Neural progenitor cell (in vitro differentiated cells): ENCODE data around the gene ASCL5. TPM values are rescaled to one million over a fixed set of nuclear protein-coding genes. Genes with fewer than 3 reads are reported as not detected.

Experiments
- DNase-seq: peaks from one replicate; pipeline ENCODE4 v3.0.0-alpha.2; 2016; ENCODE audit warnings: low spot score
- H2AFZ ChIP-seq: fragments of 200-600 bp; sonication (generic); replicated peaks from 2 replicates; pipeline ENCODE4 v1.6.1; 2016; ENCODE audit warnings: antibody characterized with exemption
- H3F3A ChIP-seq: fragments of 200-600 bp; sonication (generic); 2 replicates; pipeline ENCODE4 v1.6.1; 2016; ENCODE audit warnings: antibody characterized with exemption, low read depth
- H3K27ac ChIP-seq: fragments of 200-600 bp; sonication (generic); 2 replicates; pipeline ENCODE4 v1.5.1; 2016; ENCODE audit warnings: mild to moderate bottlenecking
- H3K27me3 ChIP-seq: fragments of 200-600 bp; sonication (generic); 2 replicates; pipeline ENCODE4 v1.6.1; 2016; ENCODE audit warnings: mild to moderate bottlenecking, moderate library complexity
- H3K36me3 ChIP-seq: fragments of 200-600 bp; sonication (generic); 2 replicates; pipeline ENCODE4 v1.5.1; 2016
- H3K4me1 ChIP-seq: fragments of 200-600 bp; sonication (generic); 2 replicates; pipeline ENCODE4 v1.6.1; 2016; ENCODE audit warnings: mixed run types
- H3K4me2 ChIP-seq: fragments of 200-600 bp; sonication (generic); 2 replicates; pipeline ENCODE4 v1.6.1; 2016
- H3K4me3 ChIP-seq: fragments of 200-600 bp; sonication (generic); 2 replicates; pipeline ENCODE4 v1.5.1; 2016
- H3K79me2 ChIP-seq: fragments of 200-600 bp; sonication (generic); 2 replicates; pipeline ENCODE4 v1.6.1; 2016; ENCODE audit warnings: low read depth
- H3K9ac ChIP-seq: fragments of 200-600 bp; sonication (generic); 2 replicates; pipeline ENCODE4 v1.6.1; 2016
- H3K9me3 ChIP-seq: fragments of 200-600 bp; sonication (generic); 2 replicates; pipeline ENCODE4 v1.5.1; 2016; ENCODE audit warnings: low read depth
- H4K20me1 ChIP-seq: fragments of 200-600 bp; sonication (generic); 2 replicates; pipeline ENCODE4 v1.6.1; 2016; ENCODE audit warnings: low read depth
- H3K27ac Mint-ChIP-seq: 3 replicates; pipeline ENCODE4 v1.8.0; 2021; ENCODE audit warnings: mixed read lengths
- H3K27me3 Mint-ChIP-seq: 2 replicates; pipeline ENCODE4 v1.8.0; 2022; ENCODE audit warnings: low read depth, mild to moderate bottlenecking, inconsistent platforms, moderate library complexity, mixed read lengths; ENCODE audit not compliant: insufficient read depth
- H3K36me3 Mint-ChIP-seq: 3 replicates; pipeline ENCODE4 v1.8.0; 2021; ENCODE audit warnings: mixed read lengths
- H3K4me1 Mint-ChIP-seq: 3 replicates; pipeline ENCODE4 v1.8.0; 2021; ENCODE audit warnings: mixed read lengths
- H3K4me3 Mint-ChIP-seq: 3 replicates; pipeline ENCODE4 v1.8.0; 2021; ENCODE audit warnings: mild to moderate bottlenecking, moderate library complexity, mixed read lengths
- H3K9me3 Mint-ChIP-seq: 3 replicates; pipeline ENCODE4 v1.8.0; 2020; ENCODE audit warnings: mixed read lengths
- CTCF ChIP-seq: fragments of 200-600 bp; sonication (generic); IDR thresholded peaks from 2 replicates; pipeline ENCODE4 v1.5.1; 2017; ENCODE audit warnings: antibody characterized with exemption, mild to moderate bottlenecking
- EZH2 ChIP-seq: fragments of 200-600 bp; sonication (generic); IDR thresholded peaks from 2 replicates; pipeline ENCODE4 v1.6.1; 2017; ENCODE audit warnings: antibody characterized with exemption, mild to moderate bottlenecking, moderate library complexity
- EZH2phosphoT487 ChIP-seq: fragments of 200-600 bp; sonication (generic); IDR thresholded peaks from 2 replicates; pipeline ENCODE4 v1.6.1; 2017; ENCODE audit warnings: antibody characterized with exemption
- total RNA-seq: library from RNA; depleted of rRNA; stranded (reverse); fragments of >200 nt; gene quantifications from 2 replicates; pipeline ENCODE4 v1.2.3, GENCODE V29; 2015; ENCODE audit warnings: low replicate concordance

The ASCL5 gene
- total RNA-seq, 1 donor from 2014 or later: not detected

- Histone ChIP-seq H3F3A (no peaks in the 10 kb centered on the region), H2AFZ (no peak overlapping the region), H4K20me1 (no peaks in the 10 kb centered on the region), H3K79me2 (no peaks in the 10 kb centered on the region), H3K4me1 (peaks cover 18% of the 10 kb centered on the region), H3K27me3 (no peaks in the 10 kb centered on the region), H3K9ac (no peak overlapping the region), H3K4me2 (no peak overlapping the region), H3K27ac (no peak overlapping the region), H3K4me3 (no peak overlapping the region), H3K9me3 (no peaks in the 10 kb centered on the region), H3K36me3 (no peaks in the 10 kb centered on the region)
- Mint-ChIP-seq H3K9me3 (peaks cover 2% of the 10 kb centered on the region), H3K27ac (no peak overlapping the region), H3K4me3 (no peak overlapping the region), H3K27me3 (peaks cover 2% of the 10 kb centered on the region), H3K4me1 (peaks cover 62% of the 10 kb centered on the region), H3K36me3 (peaks cover 4% of the 10 kb centered on the region)
- TF ChIP-seq EZH2phosphoT487 (no peak), CTCF (no peak), EZH2 (no peak)
- no peak for DNase-seq
These were observed 21.3 kb downstream of the ASCL5 start for GRCh38 chr1:201105688-201106087.

GRCh38 chr1:201104141-201104540, 22.8 kb downstream of the ASCL5 start:
- no peaks in the 10 kb centered on the region for H4K20me1 ChIP-seq
- no peak overlapping the region for H3K4me3 Mint-ChIP-seq
- no peak overlapping the region for H3K4me3 ChIP-seq
- no peak overlapping the region for H3K27ac Mint-ChIP-seq
- peaks cover 4% of the 10 kb centered on the region for H3K36me3 Mint-ChIP-seq
- H3K9me3 Mint-ChIP-seq: peaks cover 2% of the 10 kb centered on the region
- peaks cover 33% of the 10 kb centered on the region for H3K4me1 ChIP-seq
- H3K27ac ChIP-seq: no peak overlapping the region
- no peaks in the 10 kb centered on the region for H3K36me3 ChIP-seq
- no peaks in the 10 kb centered on the region for H3K27me3 ChIP-seq
- DNase-seq: no peak
- H3F3A ChIP-seq: no peaks in the 10 kb centered on the region
- H3K9ac ChIP-seq: no peak overlapping the region
- H3K4me1 Mint-ChIP-seq: peaks cover 63% of the 10 kb centered on the region
- no peak overlapping the region for H3K4me2 ChIP-seq
- no peaks in the 10 kb centered on the region for H3K9me3 ChIP-seq
- H2AFZ ChIP-seq: no peak overlapping the region
- no peaks in the 10 kb centered on the region for H3K79me2 ChIP-seq
- no peak for TF ChIP-seq EZH2
- TF ChIP-seq EZH2phosphoT487: no peak
- TF ChIP-seq CTCF: no peak
- H3K27me3 Mint-ChIP-seq: peaks cover 2% of the 10 kb centered on the region

- Histone ChIP-seq H3K9ac (no peak overlapping the region), H3K4me3 (no peak overlapping the region), H3K9me3 (no peaks in the 10 kb centered on the region), H3K27ac (no peak overlapping the region), H2AFZ (no peak overlapping the region), H3K4me2 (no peak overlapping the region), H4K20me1 (no peaks in the 10 kb centered on the region), H3K4me1 (peaks cover 34% of the 10 kb centered on the region), H3K27me3 (no peaks in the 10 kb centered on the region), H3F3A (no peaks in the 10 kb centered on the region), H3K79me2 (no peaks in the 10 kb centered on the region), H3K36me3 (no peaks in the 10 kb centered on the region)
- Mint-ChIP-seq H3K27ac (no peak overlapping the region), H3K36me3 (peaks cover 4% of the 10 kb centered on the region), H3K4me1 (peaks cover 61% of the 10 kb centered on the region), H3K4me3 (no peak overlapping the region), H3K27me3 (peaks cover 2% of the 10 kb centered on the region), H3K9me3 (peaks cover 2% of the 10 kb centered on the region)
- no peak for DNase-seq
- TF ChIP-seq EZH2phosphoT487 (no peak), CTCF (no peak), EZH2 (no peak)
These were observed 23.3 kb downstream of the ASCL5 start for GRCh38 chr1:201103666-201104065.
